VCaP (cell line): ENCODE results near the gene VIL1.

ENCODE experiments used
- H3K27ac ChIP-seq: fragments of 450-650 bp; 2 replicates; pipeline ENCODE4 v1.5.1; 2017
- TF ChIP-seq, protein P1 (sequence below): fragments of 450-650 bp; conservative IDR thresholded peaks from 2 replicates; pipeline ENCODE4 v1.5.1; 2017; ENCODE audit warnings: mild to moderate bottlenecking, moderate library complexity

Gene VIL1

DNA sequence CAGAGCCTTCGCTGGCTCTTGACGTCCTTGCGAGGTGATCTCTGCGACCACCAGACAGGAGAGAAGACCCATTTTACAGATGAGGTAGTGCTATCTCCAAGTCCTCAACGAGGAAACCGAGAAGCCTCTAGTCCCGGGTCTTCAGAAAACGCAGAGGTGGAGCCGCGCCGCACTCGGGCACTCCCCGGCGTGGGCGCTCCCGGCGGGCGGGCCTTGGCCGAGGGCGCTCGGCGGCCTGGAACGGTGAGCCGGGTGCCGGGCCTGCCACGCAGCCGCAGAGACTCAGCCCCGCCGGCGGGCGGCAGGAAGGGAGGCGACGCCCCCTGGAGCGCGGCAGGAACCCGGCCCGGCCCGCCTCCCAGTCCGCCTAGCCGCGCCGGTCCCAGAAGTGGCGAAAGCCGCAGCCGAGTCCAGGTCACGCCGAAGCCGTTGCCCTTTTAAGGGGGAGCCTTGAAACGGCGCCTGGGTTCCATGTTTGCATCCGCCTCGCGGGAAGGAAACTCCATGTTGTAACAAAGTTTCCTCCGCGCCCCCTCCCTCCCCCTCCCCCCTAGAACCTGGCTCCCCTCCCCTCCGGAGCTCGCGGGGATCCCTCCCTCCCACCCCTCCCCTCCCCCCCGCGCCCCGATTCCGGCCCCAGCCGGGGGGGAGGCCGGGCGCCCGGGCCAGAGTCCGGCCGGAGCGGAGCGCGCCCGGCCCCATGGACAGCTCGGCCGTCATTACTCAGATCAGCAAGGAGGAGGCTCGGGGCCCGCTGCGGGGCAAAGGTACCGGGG lies 19.3 kb upstream of the VIL1 start, which contains the start of gene CTDSP1:
TSS of gene CTDSP1 (plus strand) at position 478 of the 776 bp plus-strand sequence. CDS start at position 701, 223 bp downstream.
- peak within 1 kb of the TSS; percentile 98 for H3K27ac ChIP-seq
- TF ChIP-seq, protein P1, sequence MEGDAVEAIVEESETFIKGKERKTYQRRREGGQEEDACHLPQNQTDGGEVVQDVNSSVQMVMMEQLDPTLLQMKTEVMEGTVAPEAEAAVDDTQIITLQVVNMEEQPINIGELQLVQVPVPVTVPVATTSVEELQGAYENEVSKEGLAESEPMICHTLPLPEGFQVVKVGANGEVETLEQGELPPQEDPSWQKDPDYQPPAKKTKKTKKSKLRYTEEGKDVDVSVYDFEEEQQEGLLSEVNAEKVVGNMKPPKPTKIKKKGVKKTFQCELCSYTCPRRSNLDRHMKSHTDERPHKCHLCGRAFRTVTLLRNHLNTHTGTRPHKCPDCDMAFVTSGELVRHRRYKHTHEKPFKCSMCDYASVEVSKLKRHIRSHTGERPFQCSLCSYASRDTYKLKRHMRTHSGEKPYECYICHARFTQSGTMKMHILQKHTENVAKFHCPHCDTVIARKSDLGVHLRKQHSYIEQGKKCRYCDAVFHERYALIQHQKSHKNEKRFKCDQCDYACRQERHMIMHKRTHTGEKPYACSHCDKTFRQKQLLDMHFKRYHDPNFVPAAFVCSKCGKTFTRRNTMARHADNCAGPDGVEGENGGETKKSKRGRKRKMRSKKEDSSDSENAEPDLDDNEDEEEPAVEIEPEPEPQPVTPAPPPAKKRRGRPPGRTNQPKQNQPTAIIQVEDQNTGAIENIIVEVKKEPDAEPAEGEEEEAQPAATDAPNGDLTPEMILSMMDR, result no peak; the same call in 1 of the 2 replicates

DNA sequence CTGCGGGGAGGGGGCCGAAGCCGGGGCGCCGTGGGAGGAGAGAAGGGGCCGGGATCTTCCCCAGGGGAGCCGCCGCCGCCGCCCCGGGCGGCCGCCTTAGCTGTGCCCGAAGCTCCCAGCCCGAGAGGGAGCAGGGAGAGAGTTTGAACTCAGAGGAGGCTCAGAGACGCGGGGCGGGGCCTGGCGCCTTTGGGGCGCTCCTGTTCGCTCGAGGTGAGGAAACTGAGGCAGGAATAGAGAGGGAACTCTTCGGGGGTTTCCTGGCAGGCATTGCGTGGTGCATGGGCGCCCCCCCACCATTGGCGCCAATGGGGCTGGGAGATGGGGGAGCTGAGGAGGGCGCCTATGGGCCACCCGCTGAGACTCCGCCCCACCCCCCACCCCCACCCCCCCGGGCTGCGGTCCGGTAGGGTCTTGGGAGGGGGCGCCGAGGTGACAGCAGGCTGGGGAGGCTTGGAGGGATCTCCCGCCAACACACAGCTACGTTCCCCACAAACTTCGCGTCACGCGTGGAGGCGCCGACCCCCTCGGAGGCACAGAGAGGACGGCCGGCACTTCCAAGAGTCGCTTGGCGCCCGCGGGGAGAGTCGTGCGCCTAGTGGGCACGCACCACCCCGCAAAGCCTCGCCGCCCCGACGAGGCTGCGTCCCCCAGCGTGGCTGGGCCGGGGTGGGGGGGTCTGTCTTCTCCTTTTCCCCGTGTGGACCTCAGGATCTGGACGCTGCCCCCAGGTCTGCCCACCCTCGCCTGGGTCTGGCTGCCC lies 18.6 kb upstream of the VIL1 start:
- H3K27ac ChIP-seq, result peak overlapping the region; percentile 98

DNA sequence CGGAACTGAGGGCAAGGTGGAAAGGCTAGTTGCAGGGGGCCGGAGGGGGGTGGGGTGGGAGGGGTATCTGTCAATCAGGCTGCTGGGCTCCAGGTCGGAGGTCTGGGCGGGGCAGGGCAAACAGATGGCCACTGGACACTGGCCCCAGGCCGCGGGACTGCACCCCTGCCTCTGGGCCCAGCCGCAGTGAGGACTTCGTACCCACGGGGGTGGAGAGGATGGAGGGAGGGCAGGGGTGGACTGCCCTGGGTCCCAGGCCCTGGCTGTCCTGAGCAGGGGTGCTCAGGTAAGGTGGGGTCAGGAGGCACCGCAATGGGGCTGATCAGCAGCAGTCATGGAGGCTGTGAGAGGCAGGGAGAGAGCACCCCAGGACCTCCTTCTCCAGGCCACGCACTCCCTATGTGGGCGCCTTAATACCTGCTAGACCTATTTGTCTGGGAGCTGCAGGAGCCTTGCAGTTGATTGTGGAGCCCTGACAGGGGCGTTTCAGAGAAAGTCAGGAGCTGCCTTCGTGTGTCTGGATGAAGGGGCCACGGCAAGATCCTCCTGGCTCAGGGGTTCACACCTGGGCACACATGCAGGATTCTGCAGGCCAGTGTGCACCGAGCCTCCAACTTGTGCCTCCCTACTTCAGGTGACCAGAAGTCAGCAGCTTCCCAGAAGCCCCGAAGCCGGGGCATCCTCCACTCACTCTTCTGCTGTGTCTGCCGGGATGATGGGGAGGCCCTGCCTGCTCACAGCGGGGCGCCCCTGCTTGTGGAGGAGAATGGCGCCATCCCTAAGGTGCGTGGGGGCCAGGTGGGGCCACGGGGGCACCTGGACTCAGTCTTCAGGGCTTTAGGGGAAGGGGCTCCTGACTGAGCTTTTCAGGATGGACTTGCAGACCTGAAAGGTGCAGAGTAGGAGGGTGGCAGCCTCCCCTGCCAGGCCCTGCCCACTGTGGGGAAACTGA lies 17.7 kb upstream of the VIL1 start:
- peak overlapping the region; percentile 98 for H3K27ac ChIP-seq
- TF ChIP-seq, protein P1, result no peak

More for the DNA sequence above, 18.6 kb upstream of the VIL1 start:
- TF ChIP-seq, protein P1, result no peak

DNA sequence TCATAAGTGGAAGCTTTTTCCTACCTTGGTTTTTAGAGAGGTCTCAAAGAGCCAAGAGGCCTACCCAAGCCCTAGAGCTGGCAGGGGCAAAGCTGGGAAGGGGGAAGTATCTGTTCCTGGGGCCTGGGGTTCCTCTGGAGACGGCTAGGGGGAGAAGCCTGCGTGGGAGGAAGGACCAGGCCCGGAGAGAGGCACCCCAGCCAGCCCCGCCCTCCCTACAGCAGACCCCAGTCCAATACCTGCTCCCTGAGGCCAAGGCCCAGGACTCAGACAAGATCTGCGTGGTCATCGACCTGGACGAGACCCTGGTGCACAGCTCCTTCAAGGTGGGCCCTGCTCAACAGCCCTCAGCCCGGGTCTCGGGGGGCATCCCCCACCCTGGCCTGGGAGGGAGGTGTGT lies 17.0 kb upstream of the VIL1 start:
- TF ChIP-seq, protein P1, result no peak
- peak overlapping the region; percentile 98; the same call in 1 of the 2 replicates for H3K27ac ChIP-seq

DNA sequence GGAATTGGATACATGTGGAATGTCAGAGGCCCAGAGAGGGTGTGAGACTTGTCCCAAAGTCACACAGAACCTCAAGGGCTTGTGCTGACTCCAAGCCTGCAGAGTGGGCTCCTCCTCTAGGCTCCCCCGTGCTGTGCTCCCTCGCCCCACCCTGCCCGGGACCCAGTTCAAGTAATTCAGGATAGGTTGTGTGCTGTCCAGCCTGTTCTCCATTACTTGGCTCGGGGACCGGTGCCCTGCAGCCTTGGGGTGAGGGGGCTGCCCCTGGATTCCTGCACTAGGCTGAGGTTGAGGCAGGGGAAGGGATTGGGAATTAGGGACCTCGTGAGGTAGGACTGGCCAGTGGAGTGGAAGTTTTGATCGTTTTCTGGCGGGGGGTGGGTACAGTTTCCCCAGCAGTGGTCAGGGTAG lies 16.4 kb upstream of the VIL1 start:
- peak overlapping the region; percentile 98; the same call in 1 of the 2 replicates for H3K27ac ChIP-seq
- TF ChIP-seq, protein P1, result no peak

DNA sequence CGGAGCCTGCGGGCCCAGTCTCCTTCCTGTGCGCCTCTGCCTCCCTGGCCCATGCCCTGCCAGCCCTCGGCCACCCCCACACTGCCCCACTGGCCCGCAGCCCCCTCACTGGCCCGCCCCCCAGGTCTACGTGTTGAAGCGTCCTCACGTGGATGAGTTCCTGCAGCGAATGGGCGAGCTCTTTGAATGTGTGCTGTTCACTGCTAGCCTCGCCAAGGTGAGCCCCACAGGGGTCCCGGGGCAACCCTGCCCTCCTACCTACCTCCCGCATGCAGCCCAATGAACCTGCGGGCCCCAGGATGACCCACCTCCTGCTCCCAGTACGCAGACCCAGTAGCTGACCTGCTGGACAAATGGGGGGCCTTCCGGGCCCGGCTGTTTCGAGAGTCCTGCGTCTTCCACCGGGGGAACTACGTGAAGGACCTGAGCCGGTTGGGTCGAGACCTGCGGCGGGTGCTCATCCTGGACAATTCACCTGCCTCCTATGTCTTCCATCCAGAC lies 16.0 kb upstream of the VIL1 start:
- no peak overlapping the region; the same call in 1 of the 2 replicates for H3K27ac ChIP-seq
- TF ChIP-seq, protein P1, result no peak
